Measurements from ENCODE around the gene GPR15. TPM values are rescaled to one million over a fixed set of nuclear protein-coding genes. Genes with fewer than 3 reads are reported as not detected.
"Not testable (repeated sequence)": the region's sequence is repeated elsewhere in the genome, so short reads cannot be mapped to it uniquely, and the experiment has no call there.

Gene GPR15
- total RNA-seq, 1 donor, result not detected

DNA sequence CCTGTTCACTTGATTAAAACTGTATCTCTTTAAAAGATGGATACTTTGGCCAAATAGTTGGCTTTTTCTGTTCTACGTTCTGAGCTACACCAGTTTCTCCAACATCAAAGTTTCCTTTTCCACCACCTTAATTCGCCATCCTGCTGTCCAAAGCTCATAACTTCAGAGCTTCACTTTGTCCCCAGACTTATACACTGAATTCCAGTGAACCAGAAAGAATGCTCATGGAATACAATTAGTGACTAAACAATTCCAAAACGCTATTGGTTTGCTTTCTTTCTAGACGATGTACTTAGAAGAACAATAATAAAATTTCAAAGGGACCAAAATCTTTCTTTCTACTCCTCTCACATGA, 23.2 kb downstream of the GPR15 start:
- DNase-seq (ENCODE audit: low read depth), result no peak
- TF ChIP-seq, protein P1, sequence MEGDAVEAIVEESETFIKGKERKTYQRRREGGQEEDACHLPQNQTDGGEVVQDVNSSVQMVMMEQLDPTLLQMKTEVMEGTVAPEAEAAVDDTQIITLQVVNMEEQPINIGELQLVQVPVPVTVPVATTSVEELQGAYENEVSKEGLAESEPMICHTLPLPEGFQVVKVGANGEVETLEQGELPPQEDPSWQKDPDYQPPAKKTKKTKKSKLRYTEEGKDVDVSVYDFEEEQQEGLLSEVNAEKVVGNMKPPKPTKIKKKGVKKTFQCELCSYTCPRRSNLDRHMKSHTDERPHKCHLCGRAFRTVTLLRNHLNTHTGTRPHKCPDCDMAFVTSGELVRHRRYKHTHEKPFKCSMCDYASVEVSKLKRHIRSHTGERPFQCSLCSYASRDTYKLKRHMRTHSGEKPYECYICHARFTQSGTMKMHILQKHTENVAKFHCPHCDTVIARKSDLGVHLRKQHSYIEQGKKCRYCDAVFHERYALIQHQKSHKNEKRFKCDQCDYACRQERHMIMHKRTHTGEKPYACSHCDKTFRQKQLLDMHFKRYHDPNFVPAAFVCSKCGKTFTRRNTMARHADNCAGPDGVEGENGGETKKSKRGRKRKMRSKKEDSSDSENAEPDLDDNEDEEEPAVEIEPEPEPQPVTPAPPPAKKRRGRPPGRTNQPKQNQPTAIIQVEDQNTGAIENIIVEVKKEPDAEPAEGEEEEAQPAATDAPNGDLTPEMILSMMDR (IDR thresholded peaks at IDR 0.05; ENCODE audit: insufficient read depth, low read length), result no peak
- no peak overlapping the region for H3K4me3 ChIP-seq (ENCODE audit: low read depth, low read length)

- TF ChIP-seq, protein P1 (IDR thresholded peaks at IDR 0.05; ENCODE audit: insufficient read depth, low read length), result no peak
Measured at GRCh38 chr3:98556164-98557130, 24.7 kb downstream of the GPR15 start.

GRCh38 chr3:98557324-98558010, 25.7 kb downstream of the GPR15 start:
- no peak for DNase-seq (ENCODE audit: low read depth)
- H3K4me3 ChIP-seq (ENCODE audit: low read depth, low read length), result no peak overlapping the region
- TF ChIP-seq, protein P1 (IDR thresholded peaks at IDR 0.05; ENCODE audit: insufficient read depth, low read length), result no peak

More at GRCh38 chr3:98556164-98557130, 24.7 kb downstream of the GPR15 start:
- DNase-seq (ENCODE audit: low read depth), result peak; percentile 60
- H3K4me3 ChIP-seq (ENCODE audit: low read depth, low read length), result no peak overlapping the region

DNA sequence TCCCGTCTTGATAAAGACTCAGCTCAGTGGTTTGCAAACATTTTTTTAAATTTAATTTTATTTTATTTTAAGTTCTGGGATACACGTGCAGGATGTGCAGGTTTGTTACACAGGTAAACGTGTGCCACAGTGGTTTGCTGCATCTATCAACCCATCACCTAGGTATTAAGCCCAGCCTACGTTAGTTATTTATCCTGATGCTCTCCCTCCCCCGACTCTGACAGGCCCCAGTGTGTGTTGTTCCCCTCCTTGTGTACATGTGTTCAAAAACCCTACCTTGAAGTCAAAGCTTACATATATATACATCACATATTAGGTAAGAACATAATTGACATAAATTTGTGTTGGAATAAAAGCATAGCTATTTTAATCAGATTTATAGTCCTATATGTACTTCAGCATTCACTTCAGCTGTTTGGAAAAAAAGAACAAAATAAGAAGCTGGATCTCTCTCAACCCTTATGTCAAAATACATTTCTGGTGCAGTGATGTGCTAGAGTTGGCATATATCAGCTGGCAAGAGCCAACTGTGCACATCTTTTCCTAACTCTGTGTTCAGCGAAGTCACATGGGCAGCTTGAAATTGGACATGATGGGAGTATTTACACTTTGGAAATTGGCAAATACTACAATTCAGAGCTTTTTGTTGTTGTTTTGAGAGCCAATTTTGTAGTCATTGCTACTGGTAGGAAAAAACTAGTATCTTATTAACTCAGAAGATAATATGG, 26.5 kb downstream of the GPR15 start:
- no peak for DNase-seq (ENCODE audit: low read depth)
- TF ChIP-seq, protein P1 (IDR thresholded peaks at IDR 0.05; ENCODE audit: insufficient read depth, low read length), result no peak
- no peak overlapping the region for H3K4me3 ChIP-seq (ENCODE audit: low read depth, low read length)

- not testable (repeated sequence) for H3K4me3 ChIP-seq (ENCODE audit: low read depth, low read length); DNase-seq (ENCODE audit: low read depth)
Measured at GRCh38 chr3:98559769-98560168, 28.0 kb downstream of the GPR15 start.

- DNase-seq (ENCODE audit: low read depth), result no peak
- TF ChIP-seq, protein P1 (IDR thresholded peaks at IDR 0.05; ENCODE audit: insufficient read depth, low read length), result no peak
- no peak overlapping the region for H3K4me3 ChIP-seq (ENCODE audit: low read depth, low read length)
Measured at GRCh38 chr3:98560911-98561310, 29.1 kb downstream of the GPR15 start.
